Right lobe of liver (tissue), 6 donors: Measurements from ENCODE around the gene ALS2CL. TPM values are rescaled to one million over a fixed set of nuclear protein-coding genes. Genes with fewer than 3 reads are reported as not detected.

ENCODE experiments used
- ATAC-seq, 4 donors: fragments of 200-7000 bp; cut with Tn5 transposase; one replicate each; pipeline ENCODE4 v1.9.1; 2020; ENCODE audit warnings: mild to moderate bottlenecking in 4 of 4, moderate library complexity in 4 of 4
- DNase-seq, 3 donors: peaks; one replicate each; pipeline ENCODE4 v3.0.0-alpha.2; 2020
- H3K27ac ChIP-seq, 3 donors: fragments of 200-600 bp; one replicate each; pipeline ENCODE4 v1.8.0; 2022
- H3K27me3 ChIP-seq, 2 donors: fragments of 200-600 bp; one replicate each; pipeline ENCODE4 v1.8.0; 2022
- H3K36me3 ChIP-seq, 4 donors: fragments of 200-600 bp; sonication (generic) in 1 of 4; one replicate each; pipeline versions ENCODE4 v1.5.1 to v1.8.0; 2017 to 2022; ENCODE audit warnings: control low read depth in 1 of 4
- H3K4me1 ChIP-seq, 4 donors: fragments of 200-600 bp; sonication (generic) in 1 of 4; one replicate each; pipeline versions ENCODE4 v1.5.1 to v1.8.0; 2017 to 2022; ENCODE audit warnings: control low read depth in 1 of 4
- H3K4me3 ChIP-seq, 3 donors: fragments of 200-600 bp; one replicate each; pipeline ENCODE4 v1.8.0; 2022
- H3K9me3 ChIP-seq, 4 donors: fragments of 200-600 bp; sonication (generic) in 1 of 4; one replicate each; pipeline versions ENCODE4 v1.5.1 to v1.8.0; 2017 to 2022; ENCODE audit warnings: control low read depth in 1 of 4
- POLR2A ChIP-seq: fragments of 450-650 bp; IDR thresholded peaks from one replicate; pipeline ENCODE4 v1.6.1; 2017; ENCODE audit warnings: antibody characterized with exemption, mild to moderate bottlenecking
- WGBS: methylation state at CpG from one replicate; pipeline ENCODE4 v1.1.6; 2018; ENCODE audit warnings: low coverage, low lambda C conversion rate; ENCODE audit not compliant: insufficient coverage; ENCODE audit errors: missing lambda C conversion rate; 5-methylcytosine and 5-hydroxymethylcytosine counted together
- intact Hi-C, 2 donors: fragments of 100-400 bp; cut with DNase I; formaldehyde crosslinking; loops; one replicate each; pipeline versions ENCODE4 v1.11.2 to v1.14.1; 2022
- total RNA-seq, 6 experiments: library from RNA; depleted of rRNA in 2 of 6; stranded (reverse); fragments of >200 nt in 2 of 6; fragmentation: NEBNext Ultra II Directional in 3 of 6; extraction: Animal tissue kit (Norgen Biotek cat#: 25700) in 3 of 6; gene quantifications; one replicate each; pipeline versions ENCODE4 v1.1.0 to v1.2.4, GENCODE V29; 2016 to 2023
- TF ChIP-seq, protein P1 (sequence below), 4 donors: fragments of 200-600 bp in 3 of 4; fragments of 450-650 bp in 1 of 4; IDR thresholded peaks; one replicate each; pipeline versions ENCODE4 v1.5.1 to v1.8.0; 2016 to 2022; ENCODE audit warnings: antibody characterized with exemption in 4 of 4, mild to moderate bottlenecking in 2 of 4
- donor health status: DM: no; HTN: yes; CAD: no.
- donor health status: DM: no; HTN: no; CAD: no.
- donor health status: DM: no; HTN: no; CAD: no.
- donor health status: DM: no; HTN: yes; CAD: no.
- donor health status: DM: no; HTN: yes; CAD: no.

ALS2CL gene
- total RNA-seq, 6 experiments from 2014 or later, result 12.3 to 19.1 (median 15.9) TPM

DNA sequence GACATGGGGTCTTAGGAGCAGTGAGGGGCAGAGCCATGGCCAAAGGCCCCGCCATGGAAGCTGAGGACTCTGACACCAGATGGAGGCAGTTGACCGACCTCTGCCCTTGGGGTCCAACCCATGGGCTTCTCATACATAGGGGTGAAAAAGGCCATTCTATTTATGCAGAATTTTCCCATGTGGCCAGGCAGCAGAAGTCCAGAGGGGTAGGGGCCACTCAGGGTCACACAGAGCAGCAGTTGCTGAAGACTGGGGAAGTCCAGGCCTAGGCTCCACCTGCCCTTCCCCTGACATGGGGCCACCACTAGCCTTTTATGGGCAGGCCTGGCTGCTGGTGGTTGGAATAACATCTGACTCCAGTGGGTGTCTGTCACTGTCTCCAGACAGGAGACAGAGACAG lies 17.8 kb upstream of the ALS2CL start:
- TF ChIP-seq, protein P1, sequence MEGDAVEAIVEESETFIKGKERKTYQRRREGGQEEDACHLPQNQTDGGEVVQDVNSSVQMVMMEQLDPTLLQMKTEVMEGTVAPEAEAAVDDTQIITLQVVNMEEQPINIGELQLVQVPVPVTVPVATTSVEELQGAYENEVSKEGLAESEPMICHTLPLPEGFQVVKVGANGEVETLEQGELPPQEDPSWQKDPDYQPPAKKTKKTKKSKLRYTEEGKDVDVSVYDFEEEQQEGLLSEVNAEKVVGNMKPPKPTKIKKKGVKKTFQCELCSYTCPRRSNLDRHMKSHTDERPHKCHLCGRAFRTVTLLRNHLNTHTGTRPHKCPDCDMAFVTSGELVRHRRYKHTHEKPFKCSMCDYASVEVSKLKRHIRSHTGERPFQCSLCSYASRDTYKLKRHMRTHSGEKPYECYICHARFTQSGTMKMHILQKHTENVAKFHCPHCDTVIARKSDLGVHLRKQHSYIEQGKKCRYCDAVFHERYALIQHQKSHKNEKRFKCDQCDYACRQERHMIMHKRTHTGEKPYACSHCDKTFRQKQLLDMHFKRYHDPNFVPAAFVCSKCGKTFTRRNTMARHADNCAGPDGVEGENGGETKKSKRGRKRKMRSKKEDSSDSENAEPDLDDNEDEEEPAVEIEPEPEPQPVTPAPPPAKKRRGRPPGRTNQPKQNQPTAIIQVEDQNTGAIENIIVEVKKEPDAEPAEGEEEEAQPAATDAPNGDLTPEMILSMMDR (IDR thresholded peaks at IDR 0.05), result no peak
- TF ChIP-seq POLR2A, result no peak
- H3K9me3 ChIP-seq, result no peaks in the 10 kb centered on the region
- no peaks in the 10 kb centered on the region for H3K27me3 ChIP-seq
- WGBS, result no CpG with 5 or more reads among the region's 2 CpGs
- peak in 2 of 3 donors; percentile 21 to 34 for DNase-seq
- H3K4me1 ChIP-seq, result no peaks in the 10 kb centered on the region
- no peak overlapping the region for H3K27ac ChIP-seq
- ATAC-seq, result peak in 1 of 4 donors; percentile 17
- intact Hi-C loops, result loop anchor here in 1 of 2 donors (5.0 kb wide), 1 partner anchor 191 kb away; no protein-coding TSS in a partner anchor
- H3K36me3 ChIP-seq, result no peaks in the 10 kb centered on the region
- no peak overlapping the region for H3K4me3 ChIP-seq

- ATAC-seq (no peak), DNase-seq (peak in 1 of 3 donors; percentile 17)
- no peak for TF ChIP-seq POLR2A
- TF ChIP-seq, protein P1 (IDR thresholded peaks at IDR 0.05), result no peak
- no peaks in the 10 kb centered on the region for H3K9me3 ChIP-seq
- intact Hi-C loops, result loop anchor here in 1 of 2 donors (5.0 kb wide), 1 partner anchor 192 kb away; no protein-coding TSS in a partner anchor
- 100% methylated on average over 1 of the region's 6 CpGs for WGBS
- no peaks in the 10 kb centered on the region for H3K36me3 ChIP-seq
- H3K27me3 ChIP-seq, result no peaks in the 10 kb centered on the region
- no peaks in the 10 kb centered on the region for H3K4me1 ChIP-seq
- no peak overlapping the region for H3K4me3 ChIP-seq
- H3K27ac ChIP-seq, result no peak overlapping the region
These were observed 17.3 kb upstream of the ALS2CL start for GRCh38 chr3:46710671-46711295.

DNA sequence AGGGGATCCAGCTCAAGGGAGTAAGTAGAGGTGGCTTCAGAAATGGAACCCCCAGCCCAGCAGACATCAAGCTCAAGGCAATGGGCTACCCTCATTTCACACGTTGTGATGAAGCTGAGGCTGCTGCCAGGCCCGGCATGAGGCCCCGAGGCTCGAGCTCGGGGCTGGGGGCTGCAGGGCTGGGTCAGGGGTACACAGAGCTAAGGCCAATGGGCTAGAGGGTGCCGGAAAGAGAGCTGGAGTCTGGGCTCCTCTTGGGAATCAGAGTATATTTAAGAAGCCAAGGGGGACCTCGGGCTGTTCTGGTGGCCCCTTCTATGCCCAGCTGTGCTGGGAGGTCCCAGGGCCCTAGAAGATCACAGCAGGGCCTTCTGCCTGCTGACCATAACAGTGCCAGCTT lies 16.8 kb upstream of the ALS2CL start:
- Histone ChIP-seq H3K27ac (no peak overlapping the region), H3K27me3 (no peaks in the 10 kb centered on the region), H3K36me3 (no peaks in the 10 kb centered on the region), H3K9me3 (no peaks in the 10 kb centered on the region), H3K4me3 (no peak overlapping the region), H3K4me1 (no peaks in the 10 kb centered on the region)
- intact Hi-C loops, result loop anchor here in 1 of 2 donors (5.0 kb wide), 1 partner anchor 192 kb away; no protein-coding TSS in a partner anchor
- no peak for TF ChIP-seq POLR2A
- TF ChIP-seq, protein P1 (IDR thresholded peaks at IDR 0.05), result no peak
- peak in 2 of 3 donors; percentile 32 to 37 for DNase-seq
- ATAC-seq, result no peak
- no CpG with 5 or more reads among the region's 7 CpGs for WGBS

DNA sequence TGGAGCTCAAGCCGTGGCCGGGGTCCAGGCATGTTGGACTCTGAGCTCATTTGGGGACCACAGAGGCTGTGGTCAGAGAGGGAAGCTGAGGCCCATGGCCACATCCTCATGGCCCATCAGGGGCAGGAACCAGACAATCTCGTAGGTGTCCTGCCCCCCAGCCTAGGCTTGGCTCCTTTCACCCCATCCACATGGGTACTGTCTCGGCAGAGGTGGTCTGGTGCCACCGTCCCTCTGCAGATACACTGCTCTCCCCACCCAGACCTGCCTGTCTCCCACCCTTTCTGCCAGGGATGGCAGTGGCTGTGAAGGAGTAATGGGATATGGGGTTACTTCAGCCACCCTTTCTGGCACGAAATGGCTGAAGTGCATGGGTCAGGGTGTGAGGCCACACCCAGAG lies 16.2 kb upstream of the ALS2CL start:
- no peaks in the 10 kb centered on the region for H3K9me3 ChIP-seq
- TF ChIP-seq, protein P1 (IDR thresholded peaks at IDR 0.05), result no peak
- TF ChIP-seq POLR2A, result no peak
- ATAC-seq (no peak), DNase-seq (peak in 2 of 3 donors; percentile 31 to 45)
- no peak overlapping the region for H3K4me3 ChIP-seq
- intact Hi-C loops, result loop anchor here (5.0 kb wide), 1 partner anchor 193 kb away; no protein-coding TSS in a partner anchor
- H3K27me3 ChIP-seq, result no peaks in the 10 kb centered on the region
- H3K27ac ChIP-seq, result no peak overlapping the region
- WGBS, result 20% methylated on average over 1 of the region's 6 CpGs
- H3K4me1 ChIP-seq, result no peaks in the 10 kb centered on the region
- H3K36me3 ChIP-seq, result no peaks in the 10 kb centered on the region
